Left colon (tissue), 2 donors: ENCODE results near the gene CFAP54. TPM values are rescaled to one million over a fixed set of nuclear protein-coding genes. Genes with fewer than 3 reads are reported as not detected.
"Not testable (repeated sequence)": the region's sequence is repeated elsewhere in the genome, so short reads cannot be mapped to it uniquely, and the experiment has no call there.

ENCODE experiments used
- ATAC-seq: fragments of 200-7000 bp; cut with Tn5 transposase; one replicate; pipeline ENCODE4 v1.9.1; 2020; ENCODE audit warnings: mild to moderate bottlenecking, moderate library complexity
- DNase-seq, 2 donors: peaks; one replicate each; pipeline ENCODE4 v3.0.0-alpha.2; 2020
- intact Hi-C, 2 donors: fragments of 100-400 bp; cut with DNase I in 1 of 2; cut with micrococcal nuclease in 1 of 2; formaldehyde crosslinking; loops; one replicate each; pipeline versions ENCODE4 v1.11.2 to v1.14.0; 2022; cut with DNase I, micrococcal nuclease
- total RNA-seq, 2 donors: library from RNA; stranded (reverse); fragmentation: NEBNext Ultra II Directional; extraction: Animal tissue kit (Norgen Biotek cat#: 25700); gene quantifications; one replicate each; pipeline ENCODE4 v1.2.1, GENCODE V29; 2021
- donor health status: DM: no; HTN: no; CAD: no.
- donor health status: DM: yes; HTN: yes; CAD: no.

CFAP54 gene
- total RNA-seq, 2 donors from 2014 or later, result 0.53 to 0.64 TPM

DNA sequence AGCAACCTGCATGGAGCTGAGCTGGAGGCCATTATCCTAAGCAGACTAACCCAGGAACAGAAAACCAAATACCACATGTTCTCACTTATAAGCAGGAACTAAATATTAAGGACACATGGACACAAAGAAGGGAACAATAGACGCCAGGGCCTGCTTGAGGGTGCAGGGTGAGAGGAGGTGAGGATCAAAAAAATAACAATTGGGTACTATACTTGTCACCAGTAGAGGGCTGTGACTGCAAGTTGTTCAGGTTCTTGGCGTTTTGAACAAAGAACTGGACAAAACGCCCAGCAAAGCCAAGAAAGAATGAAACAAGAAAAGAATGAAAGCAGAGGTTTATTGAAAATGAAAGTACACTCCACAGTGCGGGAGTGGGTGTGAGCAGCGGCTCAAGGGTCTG is 209.1 kb downstream of the CFAP54 start:
- ATAC-seq, result no peak
- intact Hi-C loops, result no loop called here

GRCh38 chr12:96698965-96699364 is 209.6 kb downstream of the CFAP54 start:
- intact Hi-C loops, result no loop called here
- DNase-seq, result no peak
- no peak for ATAC-seq

More for the DNA sequence above, 209.1 kb downstream of the CFAP54 start:
- DNase-seq, result no peak

GRCh38 chr12:96701856-96702255 is 212.5 kb downstream of the CFAP54 start:
- ATAC-seq, result no peak
- intact Hi-C loops, result no loop called here

GRCh38 chr12:96710127-96710745 is 220.9 kb downstream of the CFAP54 start:
- ATAC-seq (no peak), DNase-seq (no peak)
- intact Hi-C loops, result no loop called here

More at GRCh38 chr12:96701856-96702255, 212.5 kb downstream of the CFAP54 start:
- DNase-seq, result no peak

- no peak for ATAC-seq
- intact Hi-C loops, result no loop called here
- no peak for DNase-seq
Measured at GRCh38 chr12:96711364-96711763, 222.0 kb downstream of the CFAP54 start.

- ATAC-seq (no peak), DNase-seq (no peak)
- intact Hi-C loops, result no loop called here
Measured at GRCh38 chr12:96714199-96714598, 224.8 kb downstream of the CFAP54 start.

DNA sequence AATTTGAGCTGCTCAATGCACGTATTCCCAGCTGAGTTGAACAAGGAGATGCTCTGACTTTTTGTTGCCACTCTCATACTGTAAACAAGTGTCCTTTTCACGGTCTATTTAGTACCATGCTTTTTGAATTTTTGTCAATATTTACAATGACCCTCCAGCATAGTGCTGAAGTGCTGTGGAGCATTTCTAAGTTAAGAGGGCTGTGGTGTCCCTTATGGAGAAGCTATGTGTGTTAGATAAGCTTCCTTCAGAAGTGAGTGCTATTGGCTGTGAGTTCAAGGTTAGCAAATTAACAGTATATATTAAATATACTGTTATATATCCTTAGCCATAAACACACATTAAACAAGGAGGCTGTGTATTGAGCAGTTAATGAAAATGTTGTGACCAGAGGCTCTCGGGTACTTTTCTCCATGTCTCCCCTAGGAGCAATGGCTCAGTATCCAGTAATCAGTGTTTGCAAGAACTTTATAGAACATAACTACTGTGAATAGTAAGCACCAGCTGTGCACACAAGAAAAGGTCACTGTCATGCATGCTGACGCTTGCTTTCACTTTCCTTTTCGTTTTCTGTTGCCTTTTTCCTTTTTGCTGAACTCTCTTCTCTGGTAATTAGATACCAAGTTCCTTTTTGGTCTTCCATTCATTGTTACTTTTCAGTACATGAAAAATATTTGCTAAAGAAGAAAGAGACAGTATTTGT is 230.4 kb downstream of the CFAP54 start:
- peak; percentile 88 for ATAC-seq
- intact Hi-C loops, result no loop called here
- no peak for DNase-seq

DNA sequence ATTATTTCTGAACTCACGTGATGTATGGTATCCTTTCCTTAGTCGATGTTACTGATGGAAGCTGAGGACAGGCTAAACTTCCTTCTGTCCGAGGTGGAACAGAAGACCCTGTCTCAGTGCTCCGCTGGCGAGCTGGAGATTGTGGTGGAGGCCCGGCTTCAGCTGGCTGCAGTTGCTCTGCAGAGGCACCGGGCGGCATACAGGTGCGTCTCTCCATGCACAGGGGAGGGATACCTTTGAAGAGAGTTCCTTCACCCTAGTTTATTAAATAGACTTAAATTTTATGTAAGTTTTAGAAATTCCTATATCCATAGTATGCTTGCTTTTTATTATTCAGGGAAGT is 231.0 kb downstream of the CFAP54 start:
- peak in 1 of 2 donors; percentile 17 for DNase-seq
- ATAC-seq, result peak; percentile 46
- intact Hi-C loops, result no loop called here

- ATAC-seq, intact Hi-C loops, DNase-seq: not testable (repeated sequence)
Measured at GRCh38 chr12:96729466-96729865, 240.1 kb downstream of the CFAP54 start.

DNA sequence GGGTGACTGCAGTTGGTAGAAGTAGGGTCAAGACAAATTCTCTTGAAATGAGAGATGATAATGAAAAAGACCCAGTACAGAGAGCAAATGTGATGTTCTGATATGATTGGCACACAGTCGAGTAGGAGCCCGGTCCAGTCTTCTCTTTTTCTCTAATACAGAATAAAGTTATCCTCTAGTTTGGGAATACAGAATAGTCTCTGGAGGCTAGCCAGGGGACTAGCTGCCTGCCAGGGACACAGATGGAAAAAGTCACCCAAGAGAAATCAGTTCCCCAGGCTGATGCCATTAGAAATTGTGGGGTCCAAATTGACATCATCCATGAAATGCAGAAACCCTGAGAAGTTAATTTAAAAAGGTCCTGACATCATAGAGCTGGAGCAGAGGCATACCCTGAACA is 240.5 kb downstream of the CFAP54 start:
- intact Hi-C loops, result no loop called here
- DNase-seq (no peak), ATAC-seq (no peak)

- ATAC-seq, result no peak
- intact Hi-C loops, result no loop called here
- no peak for DNase-seq
Measured at GRCh38 chr12:96743606-96744005, 254.2 kb downstream of the CFAP54 start.

DNA sequence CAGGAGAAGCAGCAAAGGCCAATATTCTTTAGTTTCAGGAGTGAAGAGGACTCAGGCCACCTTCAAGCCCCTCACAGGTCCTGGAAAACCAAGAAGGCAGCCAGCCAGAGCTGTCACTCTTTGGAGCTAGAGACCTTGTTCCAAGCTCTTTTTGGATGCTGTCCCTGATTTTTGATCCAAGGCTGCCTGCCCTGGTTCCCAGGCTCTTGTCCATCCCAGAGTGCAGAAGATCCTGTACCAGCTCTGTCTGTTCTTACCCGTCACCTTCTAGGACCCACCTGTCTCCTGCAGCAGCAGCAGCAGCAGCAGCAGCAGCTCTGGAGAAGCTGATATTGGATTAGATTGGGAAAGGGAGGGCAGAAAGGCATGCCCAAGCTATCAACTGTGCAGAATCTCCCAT is 260.6 kb downstream of the CFAP54 start:
- intact Hi-C loops, result no loop called here
- DNase-seq (no peak), ATAC-seq (no peak)

GRCh38 chr12:96751626-96752025 is 262.2 kb downstream of the CFAP54 start:
- intact Hi-C loops, result no loop called here
- no peak for DNase-seq
- no peak for ATAC-seq

DNA sequence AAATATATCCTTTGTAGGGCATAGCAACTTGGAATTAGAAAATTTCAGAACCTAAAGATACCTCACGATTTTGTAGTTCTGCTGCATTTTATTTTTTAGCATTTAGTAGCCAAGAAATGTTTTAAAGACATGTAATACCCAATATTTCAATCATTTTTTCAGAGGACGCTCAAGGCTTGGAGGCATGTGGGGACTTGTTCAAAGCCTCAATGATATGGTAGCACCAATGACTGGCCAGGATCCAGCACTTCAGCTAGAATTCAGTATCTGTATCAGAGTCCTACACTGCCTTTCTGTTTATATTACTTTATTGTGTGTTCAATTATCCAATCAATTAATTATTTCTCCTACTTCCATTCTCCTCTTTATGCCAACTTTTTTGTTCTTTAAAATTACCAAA is 262.8 kb downstream of the CFAP54 start:
- ATAC-seq (no peak), DNase-seq (no peak)
- intact Hi-C loops, result no loop called here

DNA sequence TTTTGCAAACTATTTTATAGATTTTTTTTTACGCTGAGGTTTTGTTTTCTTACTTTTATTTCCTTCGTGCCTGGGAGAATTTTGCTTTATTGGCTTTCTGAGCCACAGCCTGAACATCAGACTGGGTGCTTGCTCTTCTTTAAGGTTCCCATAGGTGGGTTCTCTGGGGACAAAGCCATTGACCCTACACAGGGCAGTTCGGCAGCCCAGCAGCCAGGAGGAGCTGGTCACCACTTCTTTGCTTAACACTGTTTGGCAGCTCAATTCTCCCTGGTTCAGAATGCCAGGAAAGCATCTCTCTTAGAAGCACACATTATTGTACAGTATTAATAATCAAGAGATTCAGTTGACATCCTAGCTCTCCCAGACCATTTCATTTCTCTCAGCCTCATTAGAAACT is 276.9 kb downstream of the CFAP54 start:
- DNase-seq (no peak), ATAC-seq (no peak)
- intact Hi-C loops, result no loop called here

GRCh38 chr12:96769400-96769799 is 280.0 kb downstream of the CFAP54 start:
- intact Hi-C loops, result no loop called here
- DNase-seq (no peak), ATAC-seq (no peak)

DNA sequence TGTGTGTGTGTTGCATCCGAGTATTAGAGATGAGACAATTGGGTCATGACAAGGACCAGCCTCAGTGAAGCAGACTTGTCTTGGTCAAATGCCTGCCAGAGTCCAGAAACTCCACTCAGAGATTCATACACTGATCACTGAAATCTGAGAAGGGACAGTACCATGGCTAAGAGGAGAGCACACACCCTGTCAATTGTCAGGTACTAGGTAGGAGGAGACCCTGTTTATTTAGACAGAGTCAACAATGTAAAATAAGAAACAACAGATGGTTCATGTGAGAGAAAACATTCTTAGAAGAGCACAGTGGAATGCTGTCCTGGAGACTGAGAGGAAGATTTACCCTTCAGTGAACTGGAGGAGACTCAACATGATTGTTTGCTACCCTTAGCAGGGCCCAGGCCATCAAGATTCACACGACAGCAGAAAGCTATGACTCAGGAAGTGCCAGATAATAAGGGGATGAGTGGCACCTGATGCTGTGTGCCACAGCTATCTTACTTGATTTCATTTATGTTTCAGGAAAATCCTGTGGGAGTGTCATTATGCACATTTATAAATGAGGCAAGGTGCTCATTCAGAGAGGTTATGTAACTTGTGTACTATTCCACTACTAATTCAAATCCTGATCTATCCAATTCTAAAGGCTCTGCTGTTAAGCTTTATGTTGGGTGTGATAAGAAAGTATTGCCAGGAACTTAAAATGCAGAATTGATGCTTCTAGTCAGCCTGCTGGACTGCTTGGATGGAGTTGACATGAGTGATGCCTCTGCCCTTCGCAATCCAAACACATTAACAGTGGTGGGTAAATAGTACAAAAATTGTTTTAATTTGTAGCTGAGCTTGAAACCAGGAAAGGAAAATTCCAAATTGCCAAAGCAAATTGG is 281.1 kb downstream of the CFAP54 start:
- DNase-seq (no peak), ATAC-seq (peak; percentile 53)
- intact Hi-C loops, result no loop called here

DNA sequence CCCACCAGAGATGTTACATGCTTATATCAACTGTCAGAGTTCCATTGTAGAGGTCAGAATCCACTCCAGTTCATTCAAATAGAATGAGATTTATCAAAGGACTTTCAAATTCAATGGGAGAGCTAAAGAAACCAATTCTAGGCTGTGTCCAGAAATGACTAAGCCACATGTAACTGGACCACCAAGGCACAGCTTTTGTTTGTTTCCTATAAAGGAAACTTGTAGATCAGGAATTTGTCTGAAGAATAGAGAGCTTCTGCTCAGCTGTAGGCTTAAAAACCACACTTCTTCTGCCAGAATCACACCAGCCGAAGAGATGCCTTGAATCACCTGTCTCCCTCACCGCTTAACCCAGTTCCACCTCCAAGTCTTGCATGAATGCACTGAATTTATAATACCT is 283.7 kb downstream of the CFAP54 start:
- ATAC-seq (no peak), DNase-seq (no peak)
- intact Hi-C loops, result no loop called here

DNA sequence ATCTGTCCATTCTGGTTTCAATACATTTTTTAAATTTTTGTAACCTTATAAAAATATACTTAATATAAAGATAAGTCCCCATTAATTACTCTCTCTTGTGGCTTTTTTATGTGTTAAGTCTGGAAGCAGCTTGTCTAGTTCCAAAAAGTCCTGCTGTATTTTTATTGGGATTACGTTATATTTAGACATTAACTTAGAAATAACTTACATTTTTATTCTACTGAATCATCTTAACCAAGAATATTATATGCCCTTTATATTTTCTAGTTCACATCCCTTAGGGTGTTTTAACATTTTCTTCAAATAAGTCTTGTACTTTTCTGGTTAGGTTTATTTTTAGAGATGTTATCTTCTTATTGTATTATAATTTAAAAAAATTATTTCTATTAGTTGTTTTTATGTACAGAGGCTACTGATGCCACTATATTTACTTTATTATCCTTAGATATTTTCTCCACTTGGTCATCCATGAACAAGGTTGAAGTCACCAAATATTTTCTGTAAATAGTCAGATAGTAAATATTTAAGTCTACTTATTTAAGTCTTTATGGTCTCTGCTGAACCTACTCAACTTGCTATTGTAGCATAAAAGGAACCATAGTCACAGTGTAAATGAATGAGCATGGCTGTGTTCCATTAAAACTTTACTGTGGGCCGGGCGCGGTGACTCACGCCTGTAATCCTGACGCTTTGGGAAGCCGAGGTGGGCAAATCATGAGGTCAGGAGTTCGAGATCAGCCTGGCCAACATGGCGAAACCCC is 285.3 kb downstream of the CFAP54 start:
- ATAC-seq, result no peak
- DNase-seq, result no peak
- intact Hi-C loops, result no loop called here
